A673 (cell line): ENCODE results near the gene HMOX2.

Source experiments
- EZH2 ChIP-seq: fragments of 200-600 bp; sonication (generic); IDR thresholded peaks from 2 replicates; pipeline ENCODE4 v1.6.1; 2017; ENCODE audit warnings: borderline replicate concordance, low read depth, mild to moderate bottlenecking, mixed read lengths, antibody characterized with exemption, low read length; ENCODE audit not compliant: poor library complexity, severe bottlenecking
- TF ChIP-seq, protein P1 (sequence below): fragments of 300-800, 200-600 bp; sonication (generic); conservative IDR thresholded peaks from 2 replicates; pipeline ENCODE4 v1.5.1; 2017; ENCODE audit warnings: low read depth, mild to moderate bottlenecking, antibody characterized with exemption, low read length, moderate library complexity, mixed read lengths

DNA sequence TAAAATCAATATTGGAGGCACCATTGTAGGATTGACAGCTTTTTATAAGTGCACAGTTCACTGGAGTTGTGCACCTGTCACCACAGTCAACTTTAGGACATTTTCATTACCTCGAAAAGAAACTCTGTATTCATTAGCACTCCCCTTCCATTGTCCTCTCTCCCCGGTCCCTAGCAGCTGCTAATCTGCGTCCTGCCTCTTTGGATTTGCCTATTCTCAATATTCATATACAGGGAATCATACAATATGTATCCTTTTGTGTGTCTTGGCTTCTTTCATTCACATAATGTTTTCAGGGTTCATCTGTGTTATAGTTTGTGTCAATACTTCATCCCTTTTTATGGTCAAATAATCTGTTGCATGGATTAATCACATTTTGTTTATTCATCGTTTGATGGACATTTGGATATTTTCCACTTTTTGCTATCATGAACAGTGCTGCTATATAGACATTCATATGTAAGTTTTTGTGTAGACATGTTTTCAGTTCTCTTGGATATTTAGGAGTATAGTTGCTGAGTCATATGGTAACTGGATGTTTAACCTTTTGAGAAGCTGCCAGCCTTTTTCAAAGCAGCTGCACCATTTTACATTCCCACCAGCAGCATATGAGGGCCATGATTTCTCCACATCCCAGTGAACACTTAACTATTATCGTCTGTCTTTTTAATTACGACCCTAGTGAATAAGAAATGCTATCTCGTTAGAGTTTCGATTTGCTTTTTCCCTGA is 40.7 kb upstream of the HMOX2 start:
- TF ChIP-seq, protein P1, sequence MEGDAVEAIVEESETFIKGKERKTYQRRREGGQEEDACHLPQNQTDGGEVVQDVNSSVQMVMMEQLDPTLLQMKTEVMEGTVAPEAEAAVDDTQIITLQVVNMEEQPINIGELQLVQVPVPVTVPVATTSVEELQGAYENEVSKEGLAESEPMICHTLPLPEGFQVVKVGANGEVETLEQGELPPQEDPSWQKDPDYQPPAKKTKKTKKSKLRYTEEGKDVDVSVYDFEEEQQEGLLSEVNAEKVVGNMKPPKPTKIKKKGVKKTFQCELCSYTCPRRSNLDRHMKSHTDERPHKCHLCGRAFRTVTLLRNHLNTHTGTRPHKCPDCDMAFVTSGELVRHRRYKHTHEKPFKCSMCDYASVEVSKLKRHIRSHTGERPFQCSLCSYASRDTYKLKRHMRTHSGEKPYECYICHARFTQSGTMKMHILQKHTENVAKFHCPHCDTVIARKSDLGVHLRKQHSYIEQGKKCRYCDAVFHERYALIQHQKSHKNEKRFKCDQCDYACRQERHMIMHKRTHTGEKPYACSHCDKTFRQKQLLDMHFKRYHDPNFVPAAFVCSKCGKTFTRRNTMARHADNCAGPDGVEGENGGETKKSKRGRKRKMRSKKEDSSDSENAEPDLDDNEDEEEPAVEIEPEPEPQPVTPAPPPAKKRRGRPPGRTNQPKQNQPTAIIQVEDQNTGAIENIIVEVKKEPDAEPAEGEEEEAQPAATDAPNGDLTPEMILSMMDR = no peak
- no peak for TF ChIP-seq EZH2
